ENCODE results near the gene GPRC5B.

The GPRC5B gene

DNA sequence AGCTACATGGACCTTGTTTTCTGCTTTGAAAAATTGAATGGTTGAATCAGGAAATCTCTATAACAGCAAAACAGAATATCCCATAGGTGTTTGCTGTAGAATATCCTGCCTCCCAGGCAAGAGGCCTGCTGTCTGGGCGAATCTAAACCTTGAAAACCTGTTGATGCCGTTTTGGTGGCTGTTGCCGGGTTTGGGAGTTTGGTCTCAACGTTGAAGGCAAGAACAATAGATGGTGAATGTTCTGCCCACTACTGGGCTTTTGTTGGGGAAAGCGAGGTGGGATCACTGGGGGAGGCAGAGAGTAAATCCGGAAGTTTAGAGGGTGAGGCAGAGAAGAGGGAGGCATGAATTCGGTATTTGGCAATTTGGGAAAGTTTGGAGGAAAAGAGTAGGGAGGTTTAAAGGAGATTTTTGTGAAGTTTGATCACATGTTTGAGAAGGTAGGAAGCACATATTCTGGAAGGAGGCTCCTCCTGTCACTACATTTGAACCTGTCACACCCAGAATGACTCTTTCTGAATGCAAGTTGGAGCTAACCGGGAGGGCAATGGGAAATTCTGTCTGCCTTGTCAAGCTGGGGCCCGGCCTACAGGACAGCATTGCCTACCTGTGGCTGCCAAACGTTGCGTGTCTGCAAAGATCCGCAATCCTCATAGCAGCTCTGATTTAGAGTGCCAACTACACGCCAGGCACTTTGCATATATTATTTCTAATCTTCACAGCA lies 46.5 kb downstream of the GPRC5B start:
- Histone ChIP-seq H3K36me3 (ENCODE audit: control insufficient read depth, insufficient read depth, low read length) (no peaks in the 10 kb centered on the region), H3K27me3 (replicated peaks; ENCODE audit: control insufficient read depth, insufficient read depth, low read length) (no peaks in the 10 kb centered on the region), H3K4me3 (replicated peaks; ENCODE audit: low read depth, low read length) (no peak overlapping the region)
- no peak for DNase-seq (ENCODE audit: extremely low read depth, insufficient read length)
- TF ChIP-seq, protein P1, sequence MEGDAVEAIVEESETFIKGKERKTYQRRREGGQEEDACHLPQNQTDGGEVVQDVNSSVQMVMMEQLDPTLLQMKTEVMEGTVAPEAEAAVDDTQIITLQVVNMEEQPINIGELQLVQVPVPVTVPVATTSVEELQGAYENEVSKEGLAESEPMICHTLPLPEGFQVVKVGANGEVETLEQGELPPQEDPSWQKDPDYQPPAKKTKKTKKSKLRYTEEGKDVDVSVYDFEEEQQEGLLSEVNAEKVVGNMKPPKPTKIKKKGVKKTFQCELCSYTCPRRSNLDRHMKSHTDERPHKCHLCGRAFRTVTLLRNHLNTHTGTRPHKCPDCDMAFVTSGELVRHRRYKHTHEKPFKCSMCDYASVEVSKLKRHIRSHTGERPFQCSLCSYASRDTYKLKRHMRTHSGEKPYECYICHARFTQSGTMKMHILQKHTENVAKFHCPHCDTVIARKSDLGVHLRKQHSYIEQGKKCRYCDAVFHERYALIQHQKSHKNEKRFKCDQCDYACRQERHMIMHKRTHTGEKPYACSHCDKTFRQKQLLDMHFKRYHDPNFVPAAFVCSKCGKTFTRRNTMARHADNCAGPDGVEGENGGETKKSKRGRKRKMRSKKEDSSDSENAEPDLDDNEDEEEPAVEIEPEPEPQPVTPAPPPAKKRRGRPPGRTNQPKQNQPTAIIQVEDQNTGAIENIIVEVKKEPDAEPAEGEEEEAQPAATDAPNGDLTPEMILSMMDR (IDR thresholded peaks at IDR 0.05; ENCODE audit: insufficient read depth, low read length, poor library complexity, severe bottlenecking): no peak

DNA sequence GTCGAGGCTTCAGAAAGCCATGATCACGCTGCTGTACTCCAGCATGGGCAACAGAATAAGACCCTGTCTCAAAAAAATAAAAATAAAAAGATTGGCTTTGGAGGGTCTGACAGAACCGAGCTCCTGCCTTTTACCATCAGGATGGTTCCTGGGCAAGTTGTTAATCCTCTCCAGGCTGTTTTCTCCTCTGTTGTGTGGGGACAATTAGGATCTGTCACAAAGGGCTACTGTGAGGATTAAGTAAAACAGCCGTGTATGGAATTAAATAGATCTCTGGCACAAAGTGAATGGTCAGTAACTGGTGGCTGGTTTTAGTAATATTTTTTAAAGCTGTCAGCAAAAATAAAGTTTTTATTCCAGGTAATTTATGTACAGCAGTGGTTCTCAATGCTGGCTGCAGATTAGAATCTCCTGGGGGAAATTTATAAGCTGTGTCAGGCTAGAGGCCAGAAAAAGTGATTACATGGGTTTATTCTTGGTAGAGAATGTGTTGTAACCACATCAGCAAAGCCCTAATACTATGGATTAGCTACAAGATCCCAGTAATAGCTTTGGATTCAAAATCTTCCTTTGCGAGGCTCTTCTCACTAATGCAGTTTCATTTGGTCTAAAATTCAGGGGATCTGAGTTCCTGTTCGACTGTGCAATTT lies 47.2 kb downstream of the GPRC5B start:
- DNase-seq (ENCODE audit: extremely low read depth, insufficient read length): no peak
- Histone ChIP-seq H3K36me3 (ENCODE audit: control insufficient read depth, insufficient read depth, low read length) (no peaks in the 10 kb centered on the region), H3K27me3 (replicated peaks; ENCODE audit: control insufficient read depth, insufficient read depth, low read length) (no peaks in the 10 kb centered on the region), H3K4me3 (replicated peaks; ENCODE audit: low read depth, low read length) (no peak overlapping the region)
- TF ChIP-seq, protein P1 (IDR thresholded peaks at IDR 0.05; ENCODE audit: insufficient read depth, low read length, poor library complexity, severe bottlenecking): no peak

- Histone ChIP-seq H3K27me3 (replicated peaks; ENCODE audit: control insufficient read depth, insufficient read depth, low read length) (no peaks in the 10 kb centered on the region), H3K36me3 (ENCODE audit: control insufficient read depth, insufficient read depth, low read length) (no peaks in the 10 kb centered on the region), H3K4me3 (replicated peaks; ENCODE audit: low read depth, low read length) (no peak overlapping the region)
- DNase-seq (ENCODE audit: extremely low read depth, insufficient read length): peak; percentile 6
- TF ChIP-seq, protein P1 (IDR thresholded peaks at IDR 0.05; ENCODE audit: insufficient read depth, low read length, poor library complexity, severe bottlenecking): no peak
These were observed 48.7 kb downstream of the GPRC5B start for GRCh38 chr16:19835968-19836421.

- Histone ChIP-seq H3K4me3 (replicated peaks; ENCODE audit: low read depth, low read length) (no peak overlapping the region), H3K27me3 (replicated peaks; ENCODE audit: control insufficient read depth, insufficient read depth, low read length) (no peaks in the 10 kb centered on the region), H3K36me3 (ENCODE audit: control insufficient read depth, insufficient read depth, low read length) (no peaks in the 10 kb centered on the region)
- DNase-seq (ENCODE audit: extremely low read depth, insufficient read length): no peak
- TF ChIP-seq, protein P1 (IDR thresholded peaks at IDR 0.05; ENCODE audit: insufficient read depth, low read length, poor library complexity, severe bottlenecking): no peak
These were observed 49.5 kb downstream of the GPRC5B start for GRCh38 chr16:19835196-19835595.

DNA sequence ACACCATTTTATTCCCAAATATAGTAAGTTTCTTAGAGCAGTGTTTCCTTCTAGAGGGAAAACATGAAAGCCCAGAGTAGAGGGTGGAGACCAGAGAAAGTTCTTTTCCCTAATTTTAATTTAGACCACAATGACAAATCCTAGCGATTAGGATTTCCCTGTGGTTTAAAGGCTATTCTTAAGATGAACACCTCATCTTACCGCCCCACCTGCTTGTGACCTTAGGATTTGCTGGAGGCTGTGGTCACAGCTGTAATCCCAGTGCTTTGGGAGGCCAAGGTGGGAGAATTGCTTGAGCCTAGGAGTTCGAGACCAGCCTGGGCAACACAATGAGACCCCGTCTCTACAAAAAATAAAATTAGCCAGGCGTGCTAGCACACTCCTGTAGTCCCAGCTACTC lies 51.1 kb downstream of the GPRC5B start:
- TF ChIP-seq, protein P1 (IDR thresholded peaks at IDR 0.05; ENCODE audit: insufficient read depth, low read length, poor library complexity, severe bottlenecking): no peak

More for the DNA sequence above, 51.1 kb downstream of the GPRC5B start:
- no peak for DNase-seq (ENCODE audit: extremely low read depth, insufficient read length)
- Histone ChIP-seq H3K4me3 (replicated peaks; ENCODE audit: low read depth, low read length) (no peak overlapping the region), H3K27me3 (replicated peaks; ENCODE audit: control insufficient read depth, insufficient read depth, low read length) (no peaks in the 10 kb centered on the region), H3K36me3 (ENCODE audit: control insufficient read depth, insufficient read depth, low read length) (no peaks in the 10 kb centered on the region)

All from GM06990 (cell line).